GM21360 (cell line): ENCODE measurements around the gene PER2.
"Not testable (repeated sequence)": the region's sequence is repeated elsewhere in the genome, so short reads cannot be mapped to it uniquely, and the experiment has no call there.

ENCODE experiments used
- ATAC-seq: cut with Tn5 transposase; IDR thresholded peaks from one replicate; pipeline ENCODE4 v1.9.1; 2021; ENCODE audit warnings: mild to moderate bottlenecking, moderate library complexity; ENCODE audit not compliant: unreplicated experiment

The PER2 gene

DNA sequence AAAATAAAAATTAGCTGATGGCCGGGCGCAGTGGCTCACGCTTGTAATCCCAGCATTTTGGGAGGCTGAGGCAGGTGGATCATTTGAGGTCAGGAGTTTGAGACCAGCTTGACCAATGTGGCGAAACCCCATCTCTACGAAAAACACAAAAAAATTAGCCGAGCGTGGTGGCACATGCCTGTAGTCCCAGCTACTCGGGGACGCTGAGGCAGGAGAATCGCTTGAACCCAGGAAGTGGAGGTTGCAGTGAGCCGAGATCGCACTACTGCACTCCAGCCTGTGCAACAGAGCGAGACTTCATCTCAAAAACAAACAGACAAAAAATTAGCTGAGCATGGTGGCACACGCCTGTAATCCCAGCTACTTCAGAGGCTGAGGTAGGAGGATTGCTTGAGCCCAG, 22.3 kb upstream of the PER2 start:
- ATAC-seq: not testable (repeated sequence)

DNA sequence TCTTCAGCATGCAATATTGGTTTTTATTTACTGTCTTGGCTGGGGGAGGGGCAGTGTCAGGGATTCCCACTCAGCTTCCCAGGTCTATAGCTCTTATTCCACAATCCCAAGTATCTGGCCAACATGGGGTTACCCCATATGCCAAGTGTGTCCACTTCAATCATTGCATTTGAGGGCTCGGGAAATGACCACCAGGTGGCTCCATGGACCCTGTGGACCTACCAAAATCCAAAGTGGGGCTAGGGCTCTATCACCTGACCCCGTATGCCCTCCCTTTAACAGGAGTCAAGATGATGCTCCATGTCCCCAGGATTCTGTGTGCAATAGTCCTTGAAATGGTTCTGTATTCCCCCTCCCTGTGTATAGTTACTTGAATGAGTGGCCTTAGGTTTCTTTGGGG, 19.8 kb upstream of the PER2 start:
- ATAC-seq: no peak

DNA sequence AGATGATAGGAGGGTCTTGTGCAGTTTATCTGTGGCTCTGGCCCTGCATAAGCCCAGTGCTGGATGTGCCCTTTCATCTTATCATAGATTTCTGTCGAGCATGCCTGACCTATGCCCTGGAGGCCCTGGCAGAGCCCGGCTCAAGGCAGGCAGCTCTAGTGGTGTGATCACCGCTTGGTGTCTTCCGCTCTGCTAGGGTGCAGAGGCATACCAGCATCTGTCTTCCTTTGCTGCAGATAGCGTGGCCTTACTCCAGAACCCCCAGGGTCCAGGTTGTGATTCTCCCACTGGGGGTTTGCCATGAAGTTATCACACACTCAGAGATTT, 18.2 kb upstream of the PER2 start:
- ATAC-seq: no peak

DNA sequence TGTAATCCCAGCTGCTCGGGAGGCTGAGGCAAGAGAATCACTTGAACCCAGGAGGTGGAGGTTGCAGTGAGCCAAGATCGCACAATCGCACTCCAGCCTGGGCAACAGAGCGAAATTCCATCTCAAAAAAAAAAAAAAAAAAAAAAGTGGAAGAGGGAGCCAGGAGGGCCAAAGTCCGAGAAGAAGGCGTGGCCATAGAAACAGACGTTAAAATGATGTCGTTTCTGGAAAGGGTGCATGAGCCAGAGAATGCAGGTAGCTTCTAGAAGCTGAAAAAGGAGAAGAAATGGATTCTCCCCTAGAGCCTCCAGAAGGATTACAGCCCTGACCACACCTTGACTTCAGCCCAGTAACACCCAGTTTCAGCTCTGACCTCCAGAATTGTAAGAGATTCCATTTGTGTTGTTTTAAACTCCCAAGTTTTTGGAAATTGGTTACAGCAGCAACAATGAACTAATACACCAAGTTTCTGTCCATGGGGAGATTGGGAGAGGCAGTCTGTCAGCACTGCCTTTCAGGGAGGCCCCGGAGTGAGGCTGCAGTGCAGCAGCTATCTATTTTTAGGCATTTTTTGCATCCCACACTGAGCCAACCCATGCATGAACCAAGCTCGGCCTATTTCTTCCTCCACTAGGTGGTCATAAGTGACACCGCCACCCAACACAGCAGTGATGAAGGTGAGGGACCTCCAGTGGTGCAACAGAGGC, 17.7 kb upstream of the PER2 start:
- no peak for ATAC-seq

DNA sequence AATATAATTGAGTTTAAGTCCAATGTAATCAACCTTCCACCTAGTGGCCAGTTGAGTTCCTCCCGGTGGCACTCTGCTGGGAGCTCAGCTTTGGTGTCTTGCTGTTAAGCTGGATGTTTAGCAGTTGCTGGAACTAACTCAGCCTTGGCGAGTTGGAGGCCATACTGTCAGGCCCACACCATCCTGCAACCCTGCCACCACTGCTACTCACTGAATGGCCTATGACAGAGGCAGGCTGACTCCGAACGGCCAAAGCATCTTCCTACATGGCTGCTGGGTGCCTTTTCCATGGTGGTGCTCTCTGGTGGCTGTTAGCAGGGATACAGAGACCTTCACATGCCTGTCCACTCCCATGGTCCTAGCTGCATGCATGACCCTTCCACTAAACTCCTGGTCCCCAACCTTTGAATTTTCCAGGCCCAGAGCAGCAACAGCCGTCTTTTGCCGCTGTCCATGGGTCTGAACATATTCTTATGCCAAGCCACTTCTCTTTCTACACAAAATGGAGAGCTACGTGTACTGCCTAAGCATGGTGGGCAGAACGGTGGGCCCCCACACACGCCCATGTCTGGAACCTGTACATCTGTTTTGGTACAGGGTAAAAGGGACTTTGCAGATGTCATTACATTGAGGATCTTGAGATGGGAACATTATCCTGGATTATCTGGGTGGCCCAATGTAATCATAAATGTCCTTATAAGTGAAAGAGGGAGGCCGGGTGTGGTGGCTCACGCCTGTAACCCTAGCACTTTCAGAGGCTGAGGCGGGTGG, 16.9 kb upstream of the PER2 start:
- ATAC-seq: no peak

DNA sequence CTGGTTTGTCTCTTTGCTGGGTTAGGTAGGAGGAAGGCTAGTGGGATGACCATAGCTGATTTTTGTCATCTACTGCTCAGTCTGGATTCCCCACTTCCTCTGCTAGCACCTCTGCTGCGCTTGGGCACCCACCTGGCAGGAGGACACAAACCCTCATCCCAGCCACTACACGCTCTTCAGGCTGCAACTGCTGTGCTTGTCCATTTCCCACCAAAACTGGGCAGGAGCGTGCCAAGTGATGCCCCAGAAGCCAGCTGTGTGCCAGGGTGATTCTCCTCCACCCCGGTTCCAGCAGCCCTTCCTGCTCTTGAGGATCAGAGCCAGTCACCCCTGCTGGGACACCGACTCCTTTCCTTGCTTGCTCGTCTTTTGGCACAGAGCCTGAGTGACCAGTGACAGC, 15.7 kb upstream of the PER2 start:
- no peak for ATAC-seq

DNA sequence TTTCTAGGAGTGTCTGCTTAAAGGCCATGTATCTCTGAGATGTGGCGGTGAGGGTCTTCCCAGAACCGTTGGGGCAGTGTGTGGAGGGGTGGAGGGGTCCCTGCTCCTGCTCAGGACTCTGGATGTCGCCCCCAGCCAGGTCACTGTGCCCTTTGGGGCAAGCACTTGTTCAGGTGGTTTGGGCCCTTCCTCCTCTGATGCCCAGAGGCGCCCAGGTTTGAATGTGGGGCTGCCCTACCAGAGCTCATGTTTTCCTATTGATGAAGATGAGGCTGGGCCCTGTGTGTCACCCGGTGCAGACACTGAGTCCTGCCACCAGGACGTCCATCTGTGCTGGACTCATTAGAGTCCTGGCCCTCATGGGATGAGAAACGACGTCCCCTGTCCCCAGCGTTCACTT, 14.3 kb upstream of the PER2 start:
- no peak for ATAC-seq

DNA sequence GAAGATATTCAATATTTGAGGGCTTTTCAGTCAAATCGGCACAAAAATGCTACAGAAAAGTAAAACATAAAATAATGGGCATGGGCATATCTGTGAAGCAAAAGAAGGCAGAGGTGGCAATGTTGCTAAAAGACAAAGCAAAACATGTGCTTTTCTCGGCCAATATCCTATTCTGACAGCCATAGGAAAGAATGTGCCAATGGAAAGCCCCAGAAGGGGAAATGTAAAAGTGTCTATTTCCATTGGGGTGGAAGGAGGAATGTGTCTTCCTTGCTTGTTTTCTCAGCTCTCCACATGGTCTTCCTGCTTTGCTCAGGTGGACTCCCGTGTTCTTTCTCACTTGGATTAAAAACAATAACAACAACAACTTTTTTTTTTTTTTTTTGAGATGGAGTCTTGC, 13.7 kb upstream of the PER2 start:
- ATAC-seq: no peak

DNA sequence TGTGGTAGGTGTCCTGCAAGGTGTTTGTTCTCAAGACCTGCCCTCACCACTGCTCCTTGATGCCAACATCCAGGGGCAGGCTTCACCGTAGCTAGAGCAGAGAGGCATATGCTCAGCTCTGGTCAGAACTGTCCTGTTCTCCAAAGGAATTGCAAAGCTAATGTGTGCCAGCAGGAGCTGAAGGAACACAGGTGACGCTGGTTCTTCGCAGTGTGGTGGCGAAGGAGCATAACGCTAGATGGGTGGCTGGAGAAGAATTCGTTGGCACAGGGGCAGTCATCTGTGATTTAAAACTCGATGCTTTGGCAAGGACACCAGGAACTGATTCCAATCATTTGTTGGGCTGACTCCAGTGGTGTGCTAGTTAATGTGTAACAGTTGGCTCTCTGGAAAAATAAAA, 11.4 kb upstream of the PER2 start:
- no peak for ATAC-seq

DNA sequence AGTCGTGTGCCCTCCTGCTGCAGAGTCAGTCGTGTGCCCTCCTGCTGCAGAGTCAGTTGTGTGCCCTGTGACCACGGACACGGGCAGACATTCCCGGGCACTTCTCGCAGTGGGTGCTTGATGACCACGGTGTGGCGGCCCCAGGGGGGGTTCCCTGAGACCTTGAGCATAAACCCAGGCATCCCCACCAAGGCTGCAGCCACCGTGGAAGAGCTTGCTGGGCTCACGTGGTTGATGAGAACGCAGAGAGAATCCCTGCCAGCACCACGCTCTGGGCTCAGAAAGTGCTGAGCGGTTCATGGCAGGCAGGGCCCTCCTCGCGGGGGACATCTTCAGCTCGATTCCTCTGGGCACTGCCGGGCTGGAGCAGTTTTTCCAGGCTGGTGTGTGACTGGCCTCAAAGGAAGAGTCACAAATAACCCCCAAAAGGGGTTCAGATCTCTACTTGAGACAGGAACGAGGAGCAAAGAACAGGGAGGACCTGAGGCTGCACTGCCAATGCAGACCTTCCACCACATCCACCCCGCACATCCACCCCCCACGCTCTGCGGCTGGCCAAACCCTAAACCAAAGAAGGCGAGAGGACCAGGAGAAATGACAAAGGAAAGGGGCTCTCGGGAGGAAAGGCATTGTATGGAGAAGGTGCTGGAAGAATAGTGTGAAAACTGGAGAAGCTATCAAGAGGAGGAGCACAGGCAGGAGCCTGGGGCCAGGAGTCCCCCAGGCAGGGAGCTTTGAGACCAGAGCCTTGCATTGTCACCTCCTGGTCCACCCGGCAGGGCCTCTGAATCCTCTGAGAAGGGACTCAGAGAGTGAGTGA, 8.4 kb upstream of the PER2 start:
- ATAC-seq: no peak

DNA sequence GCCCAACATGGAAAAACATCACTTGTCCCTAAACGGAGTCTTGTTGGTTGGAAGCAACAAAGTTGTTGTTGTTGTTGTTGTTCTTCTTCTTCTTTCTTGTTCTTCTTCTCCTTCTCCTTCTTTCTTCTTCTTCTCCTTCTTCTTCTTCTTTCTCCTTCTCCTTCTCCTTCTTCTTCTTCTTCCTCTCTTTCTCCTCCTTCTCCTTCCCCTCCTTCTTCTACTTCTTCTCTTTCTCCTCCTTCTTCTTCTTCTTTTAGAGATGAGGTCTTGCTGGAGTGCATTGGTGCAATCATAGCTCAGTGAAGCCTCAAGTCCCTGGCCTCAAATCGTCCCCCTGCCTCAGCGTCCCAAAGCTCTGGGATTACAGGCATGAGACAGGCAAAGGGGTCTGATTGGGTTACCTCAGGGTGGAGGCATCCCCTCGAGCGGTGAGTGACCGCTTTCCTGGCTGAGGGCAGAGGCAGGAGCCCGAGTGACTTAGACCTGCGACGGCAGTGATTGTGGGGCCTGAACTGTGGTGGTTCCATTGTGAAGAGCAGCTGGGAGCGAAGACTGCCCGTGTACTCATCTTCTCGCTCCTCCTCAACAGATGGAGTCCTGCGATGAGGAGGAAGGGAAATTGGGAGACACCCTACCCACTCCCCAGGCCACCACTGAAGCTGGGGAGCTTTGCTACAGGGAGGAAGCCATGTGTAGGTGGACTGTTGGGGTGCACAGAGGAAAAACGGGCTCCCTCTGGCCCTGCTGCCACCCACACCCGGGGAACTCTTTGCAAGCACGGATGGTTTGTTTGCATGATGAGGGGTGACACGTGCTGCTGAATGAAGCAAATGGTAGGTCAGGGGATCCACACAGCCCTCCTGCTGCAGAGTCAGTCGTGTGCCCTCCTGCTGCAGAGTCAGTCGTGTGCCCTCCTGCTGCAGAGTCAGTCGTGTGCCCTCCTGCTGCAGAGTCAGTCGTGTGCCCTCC, 7.0 kb upstream of the PER2 start:
- ATAC-seq: no peak

DNA sequence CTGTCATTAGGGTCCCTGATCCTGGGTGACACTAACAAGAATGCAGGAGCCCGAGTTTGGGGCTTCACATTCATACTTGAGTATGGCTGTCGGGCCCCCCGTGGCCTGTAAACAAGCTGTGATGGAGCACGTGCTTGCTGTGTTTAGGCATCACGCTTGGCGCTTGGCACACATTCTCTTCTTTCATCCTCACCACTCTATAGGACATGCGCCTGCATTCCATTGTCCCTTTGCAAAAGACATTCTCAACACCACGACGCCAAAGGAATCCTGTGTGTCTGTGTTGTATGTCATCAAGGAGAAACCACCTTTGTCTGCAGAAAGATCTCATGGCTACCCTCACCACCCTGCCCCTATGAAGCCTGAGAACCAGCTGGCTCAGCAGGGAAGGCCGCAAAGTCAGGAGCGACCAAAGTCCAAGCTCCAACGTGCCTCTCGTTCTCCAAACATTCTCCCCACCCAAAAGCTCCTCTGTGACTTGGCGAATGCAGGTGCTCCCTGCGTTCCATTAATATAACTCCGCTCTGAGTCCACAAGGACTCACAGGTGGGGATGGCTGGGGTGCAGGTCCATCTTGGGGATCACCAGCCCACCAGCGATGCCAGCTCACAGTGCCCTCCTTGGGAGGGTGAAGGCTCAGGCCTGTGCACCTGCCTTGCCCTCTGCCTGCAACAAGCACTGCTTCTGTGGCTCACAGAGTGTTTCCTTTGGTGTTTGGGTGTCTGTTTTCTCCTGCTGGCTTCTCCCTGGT, 6.2 kb upstream of the PER2 start:
- no peak for ATAC-seq

DNA sequence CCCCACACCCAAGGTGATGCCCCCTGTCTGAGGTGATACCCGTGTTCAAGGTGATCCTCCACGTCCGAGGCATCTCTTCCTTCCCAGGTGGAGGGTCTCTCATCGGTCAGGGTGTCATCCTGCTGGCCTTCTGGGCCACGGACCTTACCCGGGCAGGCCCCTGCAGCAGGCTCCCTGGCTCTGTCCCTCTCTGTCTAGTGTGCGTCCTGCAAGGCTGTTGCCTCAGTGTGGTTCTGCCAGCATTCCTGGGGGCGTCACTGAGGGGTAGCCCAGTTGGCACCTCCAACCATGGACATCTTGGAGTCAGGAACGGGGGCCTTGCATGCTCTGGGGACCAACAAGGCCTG, 5.6 kb upstream of the PER2 start:
- ATAC-seq: no peak

DNA sequence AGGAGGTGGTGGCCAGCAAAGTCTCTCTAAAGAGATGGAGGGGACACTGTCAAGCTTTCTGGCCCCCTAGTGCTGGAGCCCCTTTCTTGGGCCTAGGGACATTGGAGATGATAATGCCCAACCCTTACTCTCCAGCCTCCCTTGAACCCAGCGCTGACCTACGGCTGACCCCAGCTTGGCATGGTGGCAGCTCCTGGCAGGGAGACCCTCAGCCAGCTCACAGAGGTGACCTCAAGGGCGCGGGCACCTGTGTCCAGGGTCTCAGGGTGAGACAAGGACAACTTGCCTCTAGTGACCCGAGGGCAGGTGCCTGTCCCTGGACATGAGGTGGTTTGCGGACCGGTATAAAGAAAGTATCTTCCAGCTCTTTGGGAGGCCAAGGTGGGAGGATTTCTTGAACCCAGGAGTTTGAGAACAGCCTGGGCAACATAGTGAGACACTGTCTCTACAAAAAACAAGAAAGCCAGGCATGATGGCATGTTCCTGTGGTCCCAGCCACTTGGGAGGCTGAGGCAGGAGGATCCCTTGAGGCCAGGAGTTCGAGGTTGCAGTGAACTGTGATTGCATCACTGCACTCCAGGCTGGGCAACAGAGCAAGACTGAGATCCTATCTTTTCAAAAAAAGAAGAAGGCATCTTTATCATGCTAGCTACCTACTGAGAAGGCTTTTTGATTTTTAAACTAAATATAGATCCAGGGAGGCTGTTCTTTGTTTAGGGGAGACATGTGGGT, 3.3 kb upstream of the PER2 start:
- ATAC-seq: no peak

DNA sequence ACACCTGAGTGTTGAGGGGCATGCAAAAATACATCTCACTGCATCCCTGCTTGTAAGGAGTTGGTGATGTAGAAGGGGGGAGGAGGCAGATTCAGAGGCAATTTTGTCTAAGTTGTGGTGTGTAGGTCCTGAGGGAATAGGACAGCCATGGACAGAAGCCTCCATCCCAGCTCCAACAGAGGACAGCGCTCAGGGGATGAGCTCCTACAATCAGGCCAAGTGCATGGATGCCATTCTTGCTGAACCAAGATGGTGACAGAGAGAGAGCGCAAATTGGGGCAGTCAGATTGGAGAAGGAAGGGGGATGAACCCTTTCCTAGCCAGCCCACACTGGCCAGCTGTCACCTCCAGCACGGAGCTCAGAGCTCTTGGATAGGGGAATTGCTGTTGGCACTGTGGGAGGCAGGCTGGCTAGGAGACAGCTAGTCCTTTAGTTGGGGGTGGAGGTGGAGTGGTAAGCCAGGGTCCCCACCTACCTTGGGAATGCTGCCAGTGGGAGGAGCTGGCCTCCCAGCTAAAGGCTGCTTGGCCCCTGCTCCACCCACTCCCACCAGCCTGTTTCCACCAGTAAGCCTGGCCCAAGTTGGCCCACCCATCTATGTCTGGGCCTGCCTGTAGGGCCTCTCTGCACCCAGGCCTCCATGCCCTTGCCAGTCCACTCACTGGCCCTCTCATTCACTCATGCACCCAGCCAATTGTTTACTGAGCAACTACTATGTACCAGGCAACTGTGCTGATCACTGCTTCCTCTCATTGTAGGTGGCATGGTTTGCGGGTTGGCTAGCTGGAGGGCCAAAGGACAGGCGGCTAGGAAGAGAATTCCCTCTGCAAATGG, 2.5 kb upstream of the PER2 start:
- no peak for ATAC-seq

DNA sequence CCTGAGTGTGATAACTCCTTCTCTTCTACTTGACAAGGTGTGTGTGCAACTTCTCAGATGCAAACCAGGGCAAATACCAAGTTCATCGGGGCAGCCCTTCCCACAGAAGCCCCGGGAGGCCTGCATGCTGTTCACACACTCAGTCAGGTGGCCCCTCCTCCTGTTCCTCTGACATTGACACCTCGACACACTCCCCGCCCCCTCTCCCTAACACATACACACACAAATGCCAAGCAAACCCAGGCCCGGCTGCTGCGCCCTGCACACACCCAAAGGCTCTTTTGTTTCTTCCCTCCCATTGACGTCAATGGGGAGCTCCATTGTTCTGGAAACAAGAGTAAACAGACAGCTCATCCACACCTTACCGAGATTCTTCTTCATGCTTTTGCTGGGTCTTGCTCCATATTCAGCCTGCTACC, 1.7 kb upstream of the PER2 start:
- no peak for ATAC-seq

DNA sequence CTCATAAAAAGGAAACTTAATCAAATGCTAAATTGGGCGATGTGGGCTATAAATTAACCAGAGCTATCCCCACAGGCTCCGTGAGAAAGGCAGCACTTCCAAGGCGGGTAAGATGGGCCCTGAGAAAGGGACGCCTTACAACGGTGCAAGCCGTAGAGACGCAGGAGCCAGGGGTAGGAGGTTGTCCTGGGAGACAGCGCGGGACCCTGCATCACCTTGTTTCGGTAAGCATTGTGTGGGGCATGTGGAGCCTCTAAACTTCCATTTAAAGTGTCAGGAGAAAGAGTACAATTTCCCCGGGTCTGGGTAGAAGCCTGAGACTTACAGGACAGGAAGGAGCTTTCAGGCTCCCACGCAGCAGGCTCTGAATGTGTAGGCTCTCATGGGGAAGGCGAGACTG, 1.2 kb upstream of the PER2 start:
- ATAC-seq: no peak

DNA sequence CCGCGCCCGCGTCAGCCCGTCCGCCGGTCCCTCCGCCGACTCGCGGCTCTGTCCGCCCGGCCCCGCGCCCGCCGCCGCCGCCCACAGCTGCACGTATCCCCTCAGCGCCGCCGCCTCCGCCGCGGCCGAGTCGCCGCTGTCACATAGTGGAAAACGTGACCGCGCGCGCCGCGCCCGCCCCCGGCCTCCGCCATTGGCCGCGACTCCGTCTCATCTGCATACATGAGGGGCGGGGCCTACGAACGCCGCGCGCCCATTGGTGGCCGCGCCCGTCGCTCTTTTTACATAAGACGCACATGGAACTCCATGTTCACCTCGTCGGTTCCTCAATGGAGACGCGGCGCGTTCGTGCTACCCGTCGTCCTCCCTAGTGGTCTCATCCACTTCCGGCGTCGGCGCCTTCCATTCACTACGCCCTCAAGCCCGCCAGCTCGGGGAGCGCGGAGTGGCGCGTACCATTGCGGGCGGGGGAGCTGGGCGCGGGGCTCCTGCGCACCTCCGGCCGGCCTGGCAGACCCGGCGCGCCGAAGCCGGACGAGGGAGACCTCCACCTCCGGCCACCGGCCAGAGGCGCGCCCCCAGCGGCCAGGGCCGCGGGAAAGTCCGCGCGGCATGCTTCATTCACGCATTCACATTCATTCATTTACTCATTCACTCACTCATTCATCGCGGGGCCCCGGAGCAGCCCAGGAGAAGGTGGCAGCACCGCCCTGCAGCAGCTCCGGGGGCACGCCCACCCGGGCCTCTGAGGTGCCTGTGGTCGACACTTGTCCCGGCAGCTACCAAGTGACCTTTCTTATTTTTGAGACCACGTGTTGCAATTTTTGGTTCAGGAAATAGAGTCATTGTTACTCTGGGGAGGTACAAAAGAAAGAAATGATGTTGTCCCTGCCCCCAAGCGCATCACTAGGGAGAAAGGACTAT, 502 bp upstream of the PER2 start:
- ATAC-seq: peak; percentile 83
